ENCODE results near the gene INO80D.

DNA sequence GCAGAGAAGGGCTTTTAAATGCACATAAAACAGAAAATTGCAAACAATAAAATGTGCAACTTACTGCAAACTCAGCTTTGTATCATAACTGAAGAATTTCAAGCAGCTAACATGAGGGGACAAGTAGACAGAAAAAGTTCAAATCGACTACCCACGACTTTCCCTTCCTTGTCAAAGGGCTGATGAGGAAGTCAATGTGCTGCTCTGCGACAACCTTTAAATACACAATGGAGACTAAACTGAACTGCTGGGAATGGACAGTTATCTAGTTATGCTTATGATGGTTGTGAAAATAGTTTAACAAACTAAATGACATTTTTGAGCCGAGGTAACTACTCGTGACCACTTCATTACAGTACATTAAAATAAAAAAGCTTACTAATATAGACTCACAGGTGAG lies 84.1 kb downstream of the INO80D start:
- TF ChIP-seq CTCF (IDR thresholded peaks at IDR 0.05) (no peak), POLR2A (IDR thresholded peaks at IDR 0.05) (no peak)
